Mucosa of rectum (tissue), 2 donors: ENCODE data around the gene RGMB.
"Not testable (repeated sequence)": the region's sequence is repeated elsewhere in the genome, so short reads cannot be mapped to it uniquely, and the experiment has no call there.

ENCODE experiments used
- H3K27ac ChIP-seq, 2 donors: one replicate each; pipeline ENCODE4 v1.7.0; 2013; ENCODE audit warnings: inconsistent platforms in 2 of 2, low read depth in 2 of 2, low read length in 2 of 2
- H3K27me3 ChIP-seq, 2 donors: one replicate each; pipeline ENCODE4 v1.7.0; 2013; ENCODE audit warnings: low read length in 2 of 2; ENCODE audit not compliant: control insufficient read depth in 2 of 2, insufficient read depth in 2 of 2
- H3K36me3 ChIP-seq, 2 donors: one replicate each; pipeline ENCODE4 v1.7.0; 2013; ENCODE audit warnings: low read length in 2 of 2; ENCODE audit not compliant: control insufficient read depth in 2 of 2, insufficient read depth in 2 of 2
- H3K4me1 ChIP-seq, 2 donors: one replicate each; pipeline ENCODE4 v1.7.0; 2013; ENCODE audit warnings: low read length in 2 of 2, mild to moderate bottlenecking in 1 of 2; ENCODE audit not compliant: control insufficient read depth in 2 of 2, insufficient read depth in 2 of 2
- H3K4me3 ChIP-seq, 2 donors: one replicate each; pipeline ENCODE4 v1.7.0; 2013; ENCODE audit warnings: low read length in 2 of 2
- H3K9ac ChIP-seq, 2 donors: one replicate each; pipeline ENCODE4 v1.7.0; 2013; ENCODE audit warnings: low read length in 2 of 2, low read depth in 1 of 2, mild to moderate bottlenecking in 1 of 2
- H3K9me3 ChIP-seq, 2 donors: one replicate each; pipeline ENCODE4 v1.7.0; 2013; ENCODE audit warnings: low read length in 2 of 2; ENCODE audit not compliant: control insufficient read depth in 2 of 2
- donor health status: healthy.
- donor health status: Normal muscosa, but diverticular disease.

Gene RGMB

DNA sequence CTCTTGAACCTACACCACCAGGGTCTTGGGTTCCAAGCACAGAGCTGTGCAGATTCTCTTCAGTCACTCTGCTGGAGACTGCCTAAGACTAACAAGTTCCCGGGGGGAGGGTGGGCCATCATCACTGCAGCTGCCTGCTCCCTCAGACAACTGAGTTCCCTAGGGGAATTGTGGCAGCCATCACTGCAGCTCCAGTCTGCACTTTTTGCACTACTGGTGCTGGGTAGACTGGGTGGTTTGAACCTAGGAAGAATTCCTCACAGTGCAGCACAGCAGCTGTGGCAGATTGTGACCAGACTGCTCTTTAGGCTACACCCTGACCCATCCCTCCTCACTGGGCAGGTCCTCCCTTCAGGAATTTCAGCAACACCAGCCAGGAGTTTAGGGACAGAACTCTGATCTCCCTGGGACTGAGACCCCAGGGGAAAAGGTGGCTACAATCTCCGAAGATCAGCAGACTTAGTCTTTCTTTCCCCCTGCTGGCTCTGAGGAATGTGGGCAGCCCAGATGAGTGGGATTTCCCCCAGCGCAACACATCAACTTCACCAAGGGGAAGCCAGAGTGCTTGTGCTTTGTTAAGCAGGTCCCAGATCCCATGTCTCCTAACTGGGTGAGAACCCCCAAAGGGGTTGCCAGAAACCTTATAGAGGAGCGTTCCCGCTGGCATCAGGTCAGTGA is 30.9 kb upstream of the RGMB start:
- H3K4me3 ChIP-seq: no peak overlapping the region
- no peaks in the 10 kb centered on the region for H3K4me1 ChIP-seq
- no peak overlapping the region for H3K9ac ChIP-seq
- no peaks in the 10 kb centered on the region for H3K27me3 ChIP-seq
- no peaks in the 10 kb centered on the region for H3K36me3 ChIP-seq
- no peaks in the 10 kb centered on the region for H3K9me3 ChIP-seq
- H3K27ac ChIP-seq: no peak overlapping the region

DNA sequence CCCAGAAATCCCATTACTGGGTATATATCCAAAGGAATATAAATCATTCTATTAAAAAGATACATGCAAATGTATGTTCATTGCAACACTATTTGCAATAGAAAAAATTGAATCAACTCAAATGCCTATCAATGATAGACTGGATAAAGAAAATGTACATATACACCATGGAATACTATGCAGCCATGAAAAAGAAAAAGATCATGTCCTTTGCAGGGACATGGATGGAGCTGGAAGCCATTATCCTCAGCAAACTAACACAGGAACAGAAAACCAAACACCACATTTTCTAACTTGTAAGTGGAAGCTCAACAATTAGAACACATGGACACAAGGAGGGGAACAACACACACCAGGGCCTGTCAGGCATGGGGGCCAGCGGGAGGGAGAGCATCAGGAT is 25.2 kb upstream of the RGMB start:
- H3K9me3 ChIP-seq, H3K36me3 ChIP-seq, H3K4me3 ChIP-seq, H3K27ac ChIP-seq, H3K9ac ChIP-seq, H3K4me1 ChIP-seq, H3K27me3 ChIP-seq: not testable (repeated sequence)

DNA sequence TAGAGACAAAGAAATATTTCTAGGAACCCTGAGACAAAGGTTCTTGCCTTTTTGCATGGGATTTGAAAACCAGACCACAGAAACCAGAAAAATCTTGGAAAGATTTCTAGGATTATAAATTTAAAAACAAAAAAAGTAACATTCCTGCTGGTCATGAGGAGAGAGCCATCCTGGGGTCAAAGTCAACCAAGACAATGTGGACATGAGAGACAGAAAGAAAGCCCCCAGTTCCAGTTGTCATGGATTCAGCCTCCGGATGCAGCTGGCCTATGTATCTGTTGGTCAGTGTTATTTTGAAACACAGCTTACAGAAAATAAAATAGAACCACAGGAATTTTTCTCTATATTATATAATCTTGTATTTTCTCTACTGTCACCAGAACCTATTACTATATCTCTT is 24.4 kb upstream of the RGMB start:
- Histone ChIP-seq H3K4me3 (no peak overlapping the region), H3K4me1 (no peaks in the 10 kb centered on the region), H3K27ac (no peak overlapping the region), H3K9ac (no peak overlapping the region), H3K36me3 (no peaks in the 10 kb centered on the region), H3K27me3 (no peaks in the 10 kb centered on the region), H3K9me3 (no peaks in the 10 kb centered on the region)

GRCh38 chr5:98750693-98751092 is 22.8 kb upstream of the RGMB start:
- no peaks in the 10 kb centered on the region for H3K4me1 ChIP-seq
- no peak overlapping the region for H3K27ac ChIP-seq
- H3K9ac ChIP-seq: no peak overlapping the region
- no peaks in the 10 kb centered on the region for H3K9me3 ChIP-seq
- no peaks in the 10 kb centered on the region for H3K27me3 ChIP-seq
- H3K4me3 ChIP-seq: no peak overlapping the region
- H3K36me3 ChIP-seq: no peaks in the 10 kb centered on the region

DNA sequence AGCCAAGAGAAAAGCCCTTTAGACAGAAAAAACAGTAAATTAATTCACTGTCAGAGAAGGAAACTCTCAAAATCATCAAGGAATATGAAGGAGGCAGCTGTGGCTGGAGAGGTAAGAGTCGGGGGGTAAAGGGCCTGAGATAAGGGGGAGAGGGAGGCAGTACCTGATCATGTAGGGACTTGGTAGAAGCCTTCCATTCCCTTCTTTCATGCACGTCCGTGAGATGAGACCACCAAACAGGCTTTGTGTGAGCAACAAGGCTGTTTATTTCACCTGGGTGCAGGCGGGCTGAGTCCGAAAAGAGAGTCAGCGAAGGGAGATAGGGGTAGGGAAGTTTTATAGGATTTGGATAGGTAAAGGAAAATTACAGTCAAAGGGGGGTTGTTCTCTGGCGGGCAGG is 21.1 kb upstream of the RGMB start:
- not testable (repeated sequence) for H3K27me3 ChIP-seq, H3K27ac ChIP-seq, H3K4me3 ChIP-seq, H3K36me3 ChIP-seq, H3K4me1 ChIP-seq, H3K9me3 ChIP-seq, H3K9ac ChIP-seq

DNA sequence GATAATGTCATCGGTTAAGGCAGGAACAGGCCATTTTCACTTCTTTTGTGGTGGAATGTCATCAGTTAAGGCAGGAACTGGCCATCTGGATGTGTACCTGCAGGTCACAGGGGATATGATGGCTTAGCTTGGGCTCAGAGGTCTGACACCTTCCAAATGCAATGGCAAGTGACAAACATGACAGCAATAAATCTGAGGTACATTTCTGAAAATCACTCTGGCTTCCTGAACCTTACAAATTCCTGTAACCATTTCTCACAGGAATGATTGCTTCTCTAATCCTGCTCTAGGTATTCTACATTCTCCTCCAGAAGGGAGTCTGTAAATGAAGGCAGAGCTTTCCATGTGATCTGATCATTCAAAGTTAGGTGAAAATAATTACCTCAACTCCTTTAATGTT is 20.7 kb upstream of the RGMB start:
- H3K4me3 ChIP-seq, H3K27ac ChIP-seq, H3K4me1 ChIP-seq, H3K9me3 ChIP-seq, H3K27me3 ChIP-seq, H3K9ac ChIP-seq, H3K36me3 ChIP-seq: not testable (repeated sequence)

DNA sequence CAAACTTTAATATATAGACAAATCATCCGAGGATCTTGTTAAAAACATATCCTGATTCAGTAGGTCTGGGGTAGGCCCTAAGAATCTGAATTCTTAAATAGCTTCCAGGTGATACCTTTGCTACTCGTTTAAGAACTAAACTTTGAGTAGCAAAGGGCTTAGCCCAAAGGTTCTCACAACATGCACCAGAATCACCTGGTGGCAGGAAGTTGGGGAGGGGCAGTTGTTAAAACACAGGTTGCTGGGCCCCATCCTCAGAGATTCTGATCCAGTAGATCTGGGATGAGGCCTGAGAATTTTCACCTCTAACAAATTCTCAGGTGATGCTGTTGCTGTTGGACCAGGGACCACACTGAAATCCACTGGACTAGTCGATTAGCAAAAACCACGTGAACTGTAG is 20.0 kb upstream of the RGMB start:
- Histone ChIP-seq H3K4me1 (no peaks in the 10 kb centered on the region), H3K4me3 (no peak overlapping the region), H3K27ac (no peak overlapping the region), H3K9me3 (no peaks in the 10 kb centered on the region), H3K27me3 (no peaks in the 10 kb centered on the region), H3K36me3 (no peaks in the 10 kb centered on the region), H3K9ac (no peak overlapping the region)

DNA sequence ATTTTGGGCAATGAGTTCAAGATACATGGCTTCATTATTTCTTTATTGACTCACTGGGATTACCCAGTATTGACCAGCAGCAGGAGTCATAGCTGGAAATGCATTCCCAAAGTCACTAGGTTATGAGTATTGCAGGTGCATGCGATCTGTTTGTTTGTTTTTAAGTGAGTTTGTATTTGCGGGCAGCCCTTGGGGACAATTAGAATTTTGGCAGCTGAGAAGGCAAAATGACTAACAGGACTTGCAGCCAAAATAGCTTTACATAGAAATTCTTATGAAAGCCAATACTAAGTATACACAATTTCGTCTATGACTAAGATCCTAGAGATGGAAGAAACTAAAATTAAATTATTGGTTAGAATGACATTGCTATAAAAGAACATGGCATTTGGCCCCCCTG is 18.1 kb upstream of the RGMB start:
- Histone ChIP-seq H3K9ac (no peak overlapping the region), H3K4me3 (no peak overlapping the region), H3K27me3 (no peaks in the 10 kb centered on the region), H3K27ac (no peak overlapping the region), H3K4me1 (no peaks in the 10 kb centered on the region), H3K36me3 (no peaks in the 10 kb centered on the region), H3K9me3 (no peaks in the 10 kb centered on the region)

- Histone ChIP-seq H3K9ac (no peak overlapping the region), H3K4me1 (no peaks in the 10 kb centered on the region), H3K27me3 (no peaks in the 10 kb centered on the region), H3K9me3 (no peaks in the 10 kb centered on the region), H3K4me3 (no peak overlapping the region), H3K27ac (no peak overlapping the region), H3K36me3 (no peaks in the 10 kb centered on the region)
Measured at GRCh38 chr5:98757978-98758377, 15.5 kb upstream of the RGMB start.

GRCh38 chr5:98763001-98763630 is 10.3 kb upstream of the RGMB start:
- no peak overlapping the region for H3K27ac ChIP-seq
- peaks cover 0 to under 1% of the 10 kb centered on the region in 2 donors for H3K4me1 ChIP-seq
- H3K9ac ChIP-seq: no peak overlapping the region
- H3K27me3 ChIP-seq: peaks cover 0 to 3% of the 10 kb centered on the region in 2 donors
- no peaks in the 10 kb centered on the region for H3K9me3 ChIP-seq
- H3K36me3 ChIP-seq: no peaks in the 10 kb centered on the region
- no peak overlapping the region for H3K4me3 ChIP-seq
